ENCODE measurements around the gene CNR2. TPM values are rescaled to one million over a fixed set of nuclear protein-coding genes. Genes with fewer than 3 reads are reported as not detected.
A peak's percentile ranks its signal among the peaks of the same experiment; 100 is the strongest.

Gene CNR2
- total RNA-seq, 2 experiments from 2014 or later: 0.25 TPM

GRCh38 chr1:23899070-23899469, 14.1 kb downstream of the CNR2 start:
- Mint-ChIP-seq H3K27me3 (no peaks in the 10 kb centered on the region), H3K27ac (peak overlapping the region; percentile 20), H3K9me3 (no peaks in the 10 kb centered on the region), H3K36me3 (ENCODE audit: low read depth) (no peaks in the 10 kb centered on the region), H3K4me3 (no peak overlapping the region), H3K4me1 (ENCODE audit: low read depth) (peaks cover 17% of the 10 kb centered on the region)
- ATAC-seq (peak; percentile 65), DNase-seq (peak; percentile 52)
- ChIA-PET CTCF (no interaction called here), POLR2A (no interaction called here)
- TF ChIP-seq CTCF (IDR thresholded peaks at IDR 0.05): no peak
- intact Hi-C loops (cut with micrococcal nuclease): no loop called here

GRCh38 chr1:23897083-23897482, 16.1 kb downstream of the CNR2 start:
- no peak for ATAC-seq
- peaks cover 17% of the 10 kb centered on the region for H3K4me1 Mint-ChIP-seq (ENCODE audit: low read depth)
- no peak overlapping the region for H3K4me3 Mint-ChIP-seq
- no peak overlapping the region for H3K27ac Mint-ChIP-seq
- intact Hi-C loops (cut with micrococcal nuclease): no loop called here
- no peaks in the 10 kb centered on the region for H3K9me3 Mint-ChIP-seq
- H3K36me3 Mint-ChIP-seq (ENCODE audit: low read depth): no peaks in the 10 kb centered on the region
- no peak for DNase-seq
- H3K27me3 Mint-ChIP-seq: no peaks in the 10 kb centered on the region
- ChIA-PET POLR2A (interaction anchor here (0.8 to 2.3 kb wide), 3 partner anchors 19 to 86 kb away, joined by 3 to 5 read pairs (median 3); no protein-coding TSS in a partner anchor), CTCF (interaction anchor here (1.0 to 1.7 kb wide), 2 partner anchors 20 to 87 kb away, joined by 3 to 9 read pairs; no protein-coding TSS in a partner anchor)
- no peak for TF ChIP-seq CTCF (IDR thresholded peaks at IDR 0.05)

- Mint-ChIP-seq H3K4me3 (no peak overlapping the region), H3K27me3 (no peaks in the 10 kb centered on the region), H3K27ac (peak overlapping the region; percentile 46), H3K4me1 (ENCODE audit: low read depth) (peaks cover 17% of the 10 kb centered on the region), H3K36me3 (ENCODE audit: low read depth) (no peaks in the 10 kb centered on the region), H3K9me3 (no peaks in the 10 kb centered on the region)
- ChIA-PET POLR2A (interaction anchor here (2.3 kb wide), 1 partner anchor 18 kb away, joined by 5 read pairs; no protein-coding TSS in a partner anchor), CTCF (interaction anchor here (0.8 to 1.7 kb wide), 3 partner anchors 20 to 86 kb away, joined by 3 to 9 read pairs (median 5); partner anchors contain the start of gene FUCA1)
- TF ChIP-seq CTCF (IDR thresholded peaks at IDR 0.05): no peak
- DNase-seq (no peak), ATAC-seq (no peak)
- intact Hi-C loops (cut with micrococcal nuclease): no loop called here
Observed at GRCh38 chr1:23896491-23896890, 16.7 kb downstream of the CNR2 start.

GRCh38 chr1:23895993-23896392, 17.2 kb downstream of the CNR2 start:
- no peak for ATAC-seq
- POLR2A ChIA-PET: interaction anchor here (2.3 kb wide), 1 partner anchor 18 kb away, joined by 5 read pairs; no protein-coding TSS in a partner anchor
- TF ChIP-seq CTCF (IDR thresholded peaks at IDR 0.05): no peak
- H3K4me3 Mint-ChIP-seq: no peak overlapping the region
- no peaks in the 10 kb centered on the region for H3K36me3 Mint-ChIP-seq (ENCODE audit: low read depth)
- H3K27me3 Mint-ChIP-seq: no peaks in the 10 kb centered on the region
- no peaks in the 10 kb centered on the region for H3K9me3 Mint-ChIP-seq
- H3K27ac Mint-ChIP-seq: no peak overlapping the region
- intact Hi-C loops (cut with micrococcal nuclease): no loop called here
- H3K4me1 Mint-ChIP-seq (ENCODE audit: low read depth): peaks cover 17% of the 10 kb centered on the region
- CTCF ChIA-PET: interaction anchor here (0.8 to 1.7 kb wide), 3 partner anchors 21 to 86 kb away, joined by 3 to 9 read pairs (median 5); partner anchors contain the start of gene FUCA1
- DNase-seq: no peak

GRCh38 chr1:23895082-23895481, 18.1 kb downstream of the CNR2 start:
- DNase-seq: no peak
- TF ChIP-seq CTCF (IDR thresholded peaks at IDR 0.05): no peak
- Mint-ChIP-seq H3K27ac (no peak overlapping the region), H3K27me3 (no peaks in the 10 kb centered on the region), H3K4me1 (ENCODE audit: low read depth) (peaks cover 17% of the 10 kb centered on the region), H3K36me3 (ENCODE audit: low read depth) (no peaks in the 10 kb centered on the region), H3K4me3 (no peak overlapping the region), H3K9me3 (no peaks in the 10 kb centered on the region)
- intact Hi-C loops (cut with micrococcal nuclease): no loop called here
- CTCF ChIA-PET: no interaction called here
- no peak for ATAC-seq
- POLR2A ChIA-PET: no interaction called here

All from activated CD8-positive, alpha-beta T cell treated with anti-CD3 and anti-CD28 coated beads for 36 hours (primary cell).